ENCODE results near the gene RIT2.

The RIT2 gene

DNA sequence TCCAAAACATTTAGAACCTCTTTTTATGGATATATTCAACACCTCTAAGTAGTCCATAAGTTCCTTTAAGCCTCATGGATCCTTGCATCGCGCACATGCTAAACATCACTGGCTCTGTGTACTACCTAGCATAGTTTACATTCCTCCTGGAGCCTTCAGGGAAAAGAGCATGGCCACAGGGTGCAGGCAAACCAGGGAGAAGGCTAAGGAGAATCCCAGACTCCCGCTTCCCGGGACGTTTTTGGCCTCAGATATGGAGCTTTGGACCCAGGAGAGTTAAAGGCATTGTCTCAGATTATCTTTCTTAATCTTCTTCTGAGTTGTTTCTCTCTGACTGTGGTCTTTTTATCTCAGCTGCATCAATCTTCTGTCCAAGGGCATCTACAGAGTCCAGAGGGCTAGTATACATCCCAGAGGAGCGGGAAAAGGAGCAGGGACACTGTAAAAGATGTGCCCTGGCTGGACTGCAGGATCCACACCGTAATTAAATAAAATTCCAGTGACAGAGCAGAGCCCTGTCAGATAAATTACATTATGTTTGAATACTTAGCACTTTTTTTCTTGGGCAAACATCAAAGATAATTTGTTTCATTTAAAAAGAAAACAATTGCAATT is 36.9 kb downstream of the RIT2 start:
- DNase-seq: peak; percentile 13
- TF ChIP-seq CTCF (IDR thresholded peaks at IDR 0.05; ENCODE audit: low read depth, low read length): no peak
- no peak overlapping the region for H3K4me3 ChIP-seq (ENCODE audit: low read depth, low read length)

GRCh38 chr18:43077510-43078308 is 37.8 kb downstream of the RIT2 start:
- no peaks in the 10 kb centered on the region for H3K9me3 ChIP-seq
- DNase-seq: no peak
- H3K27me3 ChIP-seq: no peaks in the 10 kb centered on the region
- no peaks in the 10 kb centered on the region for H3K36me3 ChIP-seq
- H3K4me1 ChIP-seq: no peaks in the 10 kb centered on the region
- H3K4me3 ChIP-seq (ENCODE audit: low read depth, low read length): no peak overlapping the region
- no peak for TF ChIP-seq CTCF (IDR thresholded peaks at IDR 0.05; ENCODE audit: low read depth, low read length)

More for the DNA sequence above, 36.9 kb downstream of the RIT2 start:
- Histone ChIP-seq H3K9me3 (no peaks in the 10 kb centered on the region), H3K27me3 (no peaks in the 10 kb centered on the region), H3K4me1 (no peaks in the 10 kb centered on the region), H3K36me3 (no peaks in the 10 kb centered on the region)

DNA sequence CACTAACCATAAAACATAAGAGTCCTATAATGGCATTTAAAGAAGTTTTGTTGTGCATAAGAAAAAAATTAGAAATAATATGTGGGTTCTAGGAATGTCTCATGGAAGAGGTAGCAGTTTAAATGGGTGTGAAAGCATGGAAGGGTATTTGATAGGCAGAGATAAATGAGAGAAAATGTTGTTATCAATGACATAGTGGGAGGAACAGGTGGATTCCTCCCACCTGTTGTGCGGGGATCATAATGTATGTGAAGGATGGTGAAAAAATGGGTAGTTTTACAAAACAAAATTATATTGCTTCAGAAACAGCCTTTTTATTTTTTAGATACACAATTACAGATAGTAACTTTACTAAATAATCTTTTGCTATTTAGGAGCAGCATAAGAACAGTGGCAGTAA is 41.7 kb downstream of the RIT2 start:
- DNase-seq: no peak
- Histone ChIP-seq H3K27me3 (no peaks in the 10 kb centered on the region), H3K9me3 (no peaks in the 10 kb centered on the region), H3K36me3 (no peaks in the 10 kb centered on the region), H3K4me3 (ENCODE audit: low read depth, low read length) (no peak overlapping the region), H3K4me1 (no peaks in the 10 kb centered on the region)
- no peak for TF ChIP-seq CTCF (IDR thresholded peaks at IDR 0.05; ENCODE audit: low read depth, low read length)

DNA sequence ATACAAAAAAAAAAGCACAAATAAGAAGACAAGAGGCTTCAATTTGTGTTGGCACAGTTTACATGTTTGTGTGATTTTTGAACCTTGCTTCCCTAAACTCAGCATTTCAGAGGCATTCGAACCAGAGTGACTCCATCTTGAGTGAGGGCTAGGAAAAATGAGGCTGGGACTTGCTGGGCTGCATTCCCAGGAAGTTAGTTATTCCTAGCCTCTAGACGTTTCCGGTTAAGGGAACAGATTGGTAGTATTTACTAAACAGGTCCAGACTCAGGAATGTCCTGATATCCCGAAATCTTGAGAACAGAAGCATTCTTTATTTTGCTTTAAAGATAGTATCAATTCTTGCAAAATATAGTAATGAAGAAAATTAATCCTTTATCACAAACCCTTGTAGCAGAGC is 46.7 kb downstream of the RIT2 start:
- no peaks in the 10 kb centered on the region for H3K36me3 ChIP-seq

GRCh38 chr18:43067570-43067969 is 47.9 kb downstream of the RIT2 start:
- no peak for TF ChIP-seq CTCF (IDR thresholded peaks at IDR 0.05; ENCODE audit: low read depth, low read length)
- Histone ChIP-seq H3K4me1 (no peaks in the 10 kb centered on the region), H3K4me3 (ENCODE audit: low read depth, low read length) (no peak overlapping the region), H3K27me3 (no peaks in the 10 kb centered on the region), H3K9me3 (no peaks in the 10 kb centered on the region), H3K36me3 (no peaks in the 10 kb centered on the region)
- no peak for DNase-seq

More for the DNA sequence above, 46.7 kb downstream of the RIT2 start:
- Histone ChIP-seq H3K4me3 (ENCODE audit: low read depth, low read length) (no peak overlapping the region), H3K9me3 (no peaks in the 10 kb centered on the region), H3K27me3 (no peaks in the 10 kb centered on the region), H3K4me1 (no peaks in the 10 kb centered on the region)
- TF ChIP-seq CTCF (IDR thresholded peaks at IDR 0.05; ENCODE audit: low read depth, low read length): no peak
- no peak for DNase-seq

DNA sequence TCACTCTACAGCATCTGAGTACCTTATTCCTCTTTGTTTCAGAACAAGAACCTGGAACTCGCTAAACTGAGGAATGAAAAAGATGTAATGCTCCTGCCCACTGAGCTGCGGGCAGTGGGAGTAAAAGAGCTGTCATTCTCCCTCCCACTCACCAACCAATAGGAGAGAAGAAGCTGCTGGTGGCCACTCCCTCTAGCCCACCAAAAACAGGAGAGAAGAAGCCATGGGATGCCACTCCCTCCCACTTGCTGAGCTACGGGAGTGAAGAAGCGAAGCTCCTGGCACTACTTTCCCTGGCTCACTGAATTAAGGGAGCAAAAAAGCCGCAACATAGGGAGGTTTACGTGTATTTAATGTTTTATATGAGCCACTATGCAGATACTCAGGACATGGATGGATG is 53.7 kb downstream of the RIT2 start:
- Histone ChIP-seq H3K4me3 (ENCODE audit: low read depth, low read length) (no peak overlapping the region), H3K27me3 (no peaks in the 10 kb centered on the region), H3K9me3 (no peaks in the 10 kb centered on the region), H3K36me3 (no peaks in the 10 kb centered on the region), H3K4me1 (no peaks in the 10 kb centered on the region)
- TF ChIP-seq CTCF (IDR thresholded peaks at IDR 0.05; ENCODE audit: low read depth, low read length): no peak
- no peak for DNase-seq
